ENCODE measurements around the gene KCNJ12.
"Not testable (repeated sequence)": the region's sequence is repeated elsewhere in the genome, so short reads cannot be mapped to it uniquely, and the experiment has no call there.

KCNJ12 gene

GRCh38 chr17:21409971-21410370, 33.8 kb downstream of the KCNJ12 start:
- not testable (repeated sequence) for DNase-seq

GRCh38 chr17:21410371-21410770, 34.2 kb downstream of the KCNJ12 start:
- DNase-seq = not testable (repeated sequence)

- not testable (repeated sequence) for DNase-seq
Measured at GRCh38 chr17:21410906-21411678, 34.9 kb downstream of the KCNJ12 start.

- DNase-seq = not testable (repeated sequence)
Measured at GRCh38 chr17:21411679-21412205, 35.6 kb downstream of the KCNJ12 start.

- DNase-seq = not testable (repeated sequence)
Measured at GRCh38 chr17:21412207-21412681, 36.1 kb downstream of the KCNJ12 start.

GRCh38 chr17:21413570-21414279, 37.6 kb downstream of the KCNJ12 start:
- not testable (repeated sequence) for DNase-seq

GRCh38 chr17:21414616-21415015, 38.5 kb downstream of the KCNJ12 start:
- not testable (repeated sequence) for DNase-seq

- DNase-seq = not testable (repeated sequence)
Measured at GRCh38 chr17:21415166-21415990, 39.2 kb downstream of the KCNJ12 start.

- DNase-seq = not testable (repeated sequence)
Measured at GRCh38 chr17:21416471-21416981, 40.4 kb downstream of the KCNJ12 start.

GRCh38 chr17:21417349-21417748, 41.2 kb downstream of the KCNJ12 start:
- DNase-seq = not testable (repeated sequence)

GRCh38 chr17:21417921-21418320, 41.8 kb downstream of the KCNJ12 start:
- DNase-seq = no peak

- DNase-seq = no peak
Measured at GRCh38 chr17:21418446-21419298, 42.5 kb downstream of the KCNJ12 start.

- no peak for DNase-seq
Measured at GRCh38 chr17:21419299-21420239, 43.4 kb downstream of the KCNJ12 start.

- not testable (repeated sequence) for DNase-seq
Measured at GRCh38 chr17:21420503-21421090, 44.4 kb downstream of the KCNJ12 start.

GRCh38 chr17:21421421-21422310, 45.5 kb downstream of the KCNJ12 start:
- not testable (repeated sequence) for DNase-seq

GRCh38 chr17:21422311-21423189, 46.4 kb downstream of the KCNJ12 start:
- DNase-seq = not testable (repeated sequence)

- DNase-seq = not testable (repeated sequence)
Measured at GRCh38 chr17:21423190-21423493, 47.0 kb downstream of the KCNJ12 start.

GRCh38 chr17:21424697-21425096, 48.5 kb downstream of the KCNJ12 start:
- not testable (repeated sequence) for DNase-seq

All from activated CD4-positive, CD25-positive, alpha-beta regulatory T cell treated with anti-CD3 and anti-CD28 coated beads, Interleukin-2, amount 50 U/mL, for 72 hours (primary cell).